GM12878 (cell line): ENCODE measurements around the gene DNAH1. TPM values are rescaled to one million over a fixed set of nuclear protein-coding genes. Genes with fewer than 3 reads are reported as not detected.

Experiments
- ATAC-seq: fragments of 200-7000 bp; cut with Tn5 transposase; 3 replicates; pipeline ENCODE4 v1.9.1; 2020; ENCODE audit warnings: mild to moderate bottlenecking, moderate library complexity
- BruUV-seq: library from RNA; stranded (reverse); fragments of 400-500 nt; replicated peaks from 2 replicates; lab custom pipeline; 2021; lab: Mats Ljungman, UMichigan
- CTCF ChIA-PET: fragments of 300-600 bp; sonication (Branson Sonifier 250); formaldehyde crosslinking; extraction: SDS; loops from one replicate; lab custom pipeline; 2021; ENCODE audit warnings: inconsistent platforms; lab: Yijun Ruan, JAX
- POLR2A ChIA-PET: fragments of 350-600 bp; formaldehyde crosslinking; extraction: SDS; loops from one replicate; lab custom pipeline; 2021; ENCODE audit warnings: inconsistent platforms; lab: Charles Lee
- RAD21 ChIA-PET: fragments of 300-600 bp; sonication (Branson Sonifier 250); formaldehyde crosslinking; loops from one replicate; lab custom pipeline; 2023; ENCODE audit warnings: antibody characterized with exemption; ENCODE audit not compliant: unreplicated experiment; lab: Charles Lee
- SMC1A ChIA-PET: fragments of 300-600 bp; sonication (Branson Sonifier 250); formaldehyde crosslinking; loops from one replicate; lab custom pipeline; 2023; ENCODE audit not compliant: unreplicated experiment, uncharacterized antibody; lab: Charles Lee
- DNase-seq: peaks from one replicate; pipeline ENCODE4 v3.0.0-alpha.2; 2011; ENCODE audit warnings: low read depth, low spot score
- FAIRE-seq: peaks from 3 replicates; lab custom pipeline; 2011; peaks lifted over from hg19 to GRCh38; lab: Jason Lieb, UNC
- H2AFZ ChIP-seq: 2 replicates; pipeline ENCODE4 v1.6.0; 2011; ENCODE audit warnings: low read depth, low read length, control low read depth; ENCODE audit not compliant: control insufficient read depth
- H3K27ac ChIP-seq: 2 replicates; pipeline ENCODE4 v1.5.1; 2011; ENCODE audit warnings: control low read depth; ENCODE audit not compliant: control insufficient read depth, insufficient read depth
- H3K27me3 ChIP-seq, 2 experiments: replicated peaks in 1 of 2; 2 replicates each; pipeline versions ENCODE4 v1.6.0 to v1.6.1; 2011; ENCODE audit warnings: low read length in 1 of 2; ENCODE audit not compliant: control insufficient read depth in 2 of 2, insufficient read depth in 2 of 2
- H3K36me3 ChIP-seq, 2 experiments: 2 replicates each; pipeline ENCODE4 v1.5.1; 2011; ENCODE audit warnings: low read length in 1 of 2; ENCODE audit not compliant: control insufficient read depth in 2 of 2, insufficient read depth in 2 of 2
- H3K4me1 ChIP-seq: 2 replicates; pipeline ENCODE4 v1.6.1; 2011; ENCODE audit warnings: mild to moderate bottlenecking, low read length, moderate library complexity, mixed read lengths; ENCODE audit not compliant: control insufficient read depth, insufficient read depth
- H3K4me2 ChIP-seq: 2 replicates; pipeline ENCODE4 v1.6.0; 2011; ENCODE audit warnings: control low read depth; ENCODE audit not compliant: control insufficient read depth, insufficient read depth
- H3K4me3 ChIP-seq: fragments of 200-600 bp; sonication (generic); 2 replicates; pipeline ENCODE4 v1.5.1; 2016
- H3K79me2 ChIP-seq: 2 replicates; pipeline ENCODE4 v1.6.0; 2011; ENCODE audit warnings: low read length; ENCODE audit not compliant: control insufficient read depth, insufficient read depth
- H3K9ac ChIP-seq: 2 replicates; pipeline ENCODE4 v1.8.0; 2011; ENCODE audit warnings: low read length, control low read depth, mixed read lengths; ENCODE audit not compliant: control insufficient read depth, insufficient read depth
- H3K9me3 ChIP-seq: replicated peaks from 3 replicates; pipeline ENCODE4 v1.5.1; 2011; ENCODE audit warnings: mild to moderate bottlenecking, low read length; ENCODE audit not compliant: control insufficient read depth, insufficient read depth
- H4K20me1 ChIP-seq: 2 replicates; pipeline ENCODE4 v1.6.0; 2011; ENCODE audit not compliant: control insufficient read depth, insufficient read depth
- BHLHE40 ChIP-seq, 2 experiments: fragments of 450-650 bp in 1 of 2; IDR thresholded peaks; 2 replicates each; pipeline ENCODE4 v1.6.1; 2011 to 2017; ENCODE audit warnings: low read depth in 2 of 2, borderline replicate concordance in 1 of 2, improper control_type of control experiment in 1 of 2, low read length in 1 of 2, mild to moderate bottlenecking in 1 of 2
- E4F1 ChIP-seq: fragments of 450-650 bp; IDR thresholded peaks from 2 replicates; pipeline ENCODE4 v1.6.1; 2018; ENCODE audit warnings: borderline replicate concordance, mild to moderate bottlenecking; ENCODE audit not compliant: partially characterized antibody
- EGR1 ChIP-seq, 2 experiments: IDR thresholded peaks; 1 replicate in 1 of 2; 2 replicates in 1 of 2; pipeline ENCODE4 v1.6.1; 2011 to 2012; ENCODE audit warnings: low read depth in 2 of 2, low read length in 2 of 2, borderline replicate concordance in 1 of 2, mild to moderate bottlenecking in 1 of 2, moderate library complexity in 1 of 2
- IKZF2 ChIP-seq, 2 experiments: fragments of 450-650 bp; IDR thresholded peaks; 2 replicates each; pipeline ENCODE4 v1.6.1; 2017; ENCODE audit warnings: mild to moderate bottlenecking in 2 of 2, moderate library complexity in 2 of 2
- JUND ChIP-seq: IDR thresholded peaks from 2 replicates; pipeline ENCODE4 v1.6.1; 2012; ENCODE audit warnings: low read depth, mild to moderate bottlenecking, low read length, improper control_type of control experiment, moderate library complexity
- KAT2A ChIP-seq: conservative IDR thresholded peaks from 2 replicates; pipeline ENCODE4 v1.6.1; 2011; ENCODE audit warnings: low read depth, low read length; ENCODE audit not compliant: control insufficient read depth
- NKRF ChIP-seq: fragments of 450-650 bp; conservative IDR thresholded peaks from 2 replicates; pipeline ENCODE4 v1.6.1; 2017; ENCODE audit warnings: mild to moderate bottlenecking, moderate library complexity
- NR2C2 ChIP-seq: IDR thresholded peaks from 2 replicates; pipeline ENCODE4 v1.6.1; 2011; ENCODE audit warnings: borderline replicate concordance, low read depth; ENCODE audit not compliant: control insufficient read depth, insufficient read length
- RAD51 ChIP-seq: fragments of 450-650 bp; IDR thresholded peaks from 2 replicates; pipeline ENCODE4 v1.6.1; 2016; ENCODE audit warnings: moderate library complexity, mild to moderate bottlenecking, inconsistent platforms
- RB1 ChIP-seq: fragments of 450-650 bp; formaldehyde crosslinking; IDR thresholded peaks from 2 replicates; pipeline ENCODE4 v1.6.1; 2017; ENCODE audit warnings: mild to moderate bottlenecking, borderline replicate concordance
- RBBP5 ChIP-seq: fragments of 200-600 bp; sonication (generic); conservative IDR thresholded peaks from 2 replicates; pipeline ENCODE4 v1.6.1; 2016
- REST ChIP-seq: IDR thresholded peaks from 2 replicates; pipeline ENCODE4 v1.6.1; 2012; ENCODE audit warnings: mild to moderate bottlenecking, low read depth, low read length
- SP1 ChIP-seq: IDR thresholded peaks from one replicate; pipeline ENCODE4 v1.6.1; 2011; ENCODE audit warnings: low read depth, low read length
- SREBF1 ChIP-seq: IDR thresholded peaks from 2 replicates; pipeline ENCODE4 v1.6.1; 2012; ENCODE audit warnings: mild to moderate bottlenecking, low read length
- TARDBP ChIP-seq: IDR thresholded peaks from 2 replicates; pipeline ENCODE4 v1.6.1; 2016; ENCODE audit warnings: borderline replicate concordance
- TCF3 ChIP-seq: IDR thresholded peaks from 2 replicates; pipeline ENCODE4 v1.6.1; 2012; ENCODE audit warnings: low read depth, mild to moderate bottlenecking, low read length, borderline replicate concordance; ENCODE audit not compliant: insufficient read depth
- ZNF217 ChIP-seq: fragments of 450-650 bp; IDR thresholded peaks from 2 replicates; pipeline ENCODE4 v1.6.1; 2017; ENCODE audit warnings: antibody characterized with exemption, mild to moderate bottlenecking
- ZNF274 ChIP-seq: IDR thresholded peaks from one replicate; pipeline ENCODE4 v1.8.0; 2011; ENCODE audit not compliant: insufficient read length, insufficient read depth
- WGBS: methylation state at CpG from one replicate; pipeline ENCODE4 v1.1.6; 2016; ENCODE audit warnings: low lambda C conversion rate; ENCODE audit not compliant: insufficient replicate concordance, insufficient coverage; ENCODE audit errors: missing lambda C conversion rate; 5-methylcytosine and 5-hydroxymethylcytosine counted together
- in situ Hi-C: fragments of 300-500 bp; cut with MboI; formaldehyde crosslinking; loops from 9 replicates; pipeline ENCODE4 v1.14.3; 2018; ENCODE audit warnings: mixed read lengths
- intact Hi-C: fragments of 100-400 bp; cut with micrococcal nuclease; formaldehyde crosslinking; loops from one replicate; pipeline ENCODE4 v1.14.2; 2022; ENCODE audit not compliant: unreplicated experiment
- polyA plus RNA-seq, 11 experiments: library from polyadenylated mRNA; depleted of rRNA in 4 of 11; unstranded in 6 of 11; stranded (reverse) in 5 of 11; fragments of >200 nt; fragmentation: Nextera tagmentation in 4 of 11; fragmentation: Illumina TruSeq in 1 of 11; extraction: Ambion mirVana in 4 of 11; extraction: Trizol in 1 of 11; gene quantifications; 1 replicate in 1 of 11; 2 replicates in 10 of 11; pipeline versions ENCODE4 v1.2.1 to v1.2.3, GENCODE V29; 2011 to 2016; ENCODE audit warnings: inconsistent platforms in 2 of 11, missing spikeins in 2 of 11, low read depth in 1 of 11
- total RNA-seq, 4 experiments: library from RNA; depleted of rRNA in 3 of 4; stranded (reverse); fragments of >200 nt in 3 of 4; fragmentation: Illumina TruSeq in 1 of 4; extraction: Trizol in 1 of 4; gene quantifications; 2 replicates each; pipeline versions ENCODE4 v1.2.1 to v1.2.3, GENCODE V29; 2013 to 2021

The DNAH1 gene
- total and polyA plus RNA-seq, 10 of the 15 experiments (the other 5 are each of a cell fraction or from before 2014, with no cell fraction given) = 0.31 to 5.8 (median 2.7) TPM

- no peak overlapping the region for H2AFZ ChIP-seq
- H3K79me2 ChIP-seq = no peaks in the 10 kb centered on the region
- 52% methylated on average over 14 of the region's 14 CpGs for WGBS
- BruUV-seq = no TSS peak
- FAIRE-seq (no peak), ATAC-seq (no peak), DNase-seq (no peak)
- in situ Hi-C loops = no loop called here
- intact Hi-C loops = no loop called here
- H3K4me2 ChIP-seq = no peak overlapping the region
- ChIA-PET POLR2A (no interaction called here), SMC1A (no interaction called here), CTCF (interaction anchor here (1.2 to 1.4 kb wide), 2 partner anchors 13 to 29 kb away, joined by 3 to 6 read pairs; no protein-coding TSS in a partner anchor), RAD21 (no interaction called here)
- H3K9ac ChIP-seq = no peak overlapping the region
- no peaks in the 10 kb centered on the region for H4K20me1 ChIP-seq
- H3K27ac ChIP-seq = no peak overlapping the region
- H3K9me3 ChIP-seq = no peaks in the 10 kb centered on the region
- TF ChIP-seq JUND (no peak), E4F1 (no peak), RBBP5 (no peak), ZNF274 (no peak), BHLHE40 (IDR thresholded peaks at IDR 0.05; ENCODE audit: borderline replicate concordance in 1 of 2, low read depth in 2 of 2, low read length in 1 of 2) (no peak), NR2C2 (no peak), TCF3 (no peak), EGR1 (IDR thresholded peaks at IDR 0.05; ENCODE audit: borderline replicate concordance in 1 of 2, low read depth in 2 of 2, low read length in 2 of 2) (no peak), NKRF (no peak), SP1 (no peak), IKZF2 (IDR thresholded peaks at IDR 0.05) (no peak), REST (no peak), TARDBP (no peak), RB1 (no peak), KAT2A (no peak), ZNF217 (no peak), RAD51 (no peak), SREBF1 (no peak)
- H3K4me1 ChIP-seq = no peaks in the 10 kb centered on the region
- no peaks in the 10 kb centered on the region for H3K36me3 ChIP-seq
- H3K27me3 ChIP-seq = no peaks in the 10 kb centered on the region
- H3K4me3 ChIP-seq = no peak overlapping the region
Measured at GRCh38 chr3:52440671-52441070, 124.6 kb downstream of the DNAH1 start.
